Fibroblast of lung (primary cell): Measurements from ENCODE around the gene BAAT. TPM values are rescaled to one million over a fixed set of nuclear protein-coding genes. Genes with fewer than 3 reads are reported as not detected.

Experiments
- DNase-seq, 2 donors: peaks; one replicate each; pipeline versions ENCODE4 v3.0.0 to v3.0.0-alpha.2; 2010; ENCODE audit warnings: low read depth in 2 of 2
- H2AFZ ChIP-seq: 2 replicates; pipeline ENCODE4 v1.5.1; 2012; ENCODE audit warnings: low read length, control low read depth, inconsistent platforms
- H3K27ac ChIP-seq: 2 replicates; pipeline ENCODE4 v1.5.1; 2011; ENCODE audit warnings: low read length, control low read depth; ENCODE audit not compliant: insufficient read depth
- H3K27me3 ChIP-seq: 2 replicates; pipeline ENCODE4 v1.5.1; 2011; ENCODE audit warnings: mild to moderate bottlenecking, low read length; ENCODE audit not compliant: control insufficient read depth, insufficient read depth
- H3K36me3 ChIP-seq: 2 replicates; pipeline ENCODE4 v1.5.1; 2011; ENCODE audit warnings: low read length; ENCODE audit not compliant: control insufficient read depth, insufficient read depth
- H3K4me1 ChIP-seq: 2 replicates; pipeline ENCODE4 v1.5.1; 2011; ENCODE audit warnings: low read length; ENCODE audit not compliant: control insufficient read depth, insufficient read depth; ENCODE audit errors: extremely low read depth
- H3K4me2 ChIP-seq: 2 replicates; pipeline ENCODE4 v1.5.1; 2011; ENCODE audit warnings: low read length, control low read depth; ENCODE audit not compliant: insufficient read depth; ENCODE audit errors: extremely low read depth
- H3K4me3 ChIP-seq, 4 experiments: fragments of 200-600 bp in 1 of 4; sonication (generic) in 1 of 4; replicated peaks in 1 of 4; 2 replicates each; pipeline ENCODE4 v1.5.1; 2011 to 2016; ENCODE audit warnings: low read length in 4 of 4, low read depth in 3 of 4, mild to moderate bottlenecking in 3 of 4, control low read depth in 2 of 4, inconsistent platforms in 1 of 4, mixed read lengths in 1 of 4; ENCODE audit not compliant: insufficient read depth in 1 of 4; ENCODE audit errors: control extremely low read depth in 1 of 4
- H3K79me2 ChIP-seq: 2 replicates; pipeline ENCODE4 v1.5.1; 2012; ENCODE audit warnings: mild to moderate bottlenecking, low read length, inconsistent platforms; ENCODE audit not compliant: control insufficient read depth, insufficient read depth
- H3K9ac ChIP-seq: 2 replicates; pipeline ENCODE4 v1.5.1; 2011; ENCODE audit warnings: mild to moderate bottlenecking, low read length, control low read depth; ENCODE audit not compliant: insufficient read depth
- H3K9me3 ChIP-seq: 2 replicates; pipeline ENCODE4 v1.5.1; 2012; ENCODE audit warnings: low read depth, low read length; ENCODE audit not compliant: control insufficient read depth, insufficient read depth
- H4K20me1 ChIP-seq: 2 replicates; pipeline ENCODE4 v1.5.1; 2011; ENCODE audit warnings: low read length; ENCODE audit not compliant: control insufficient read depth, insufficient read depth; ENCODE audit errors: extremely low read depth
- EZH2 ChIP-seq: IDR thresholded peaks from 2 replicates; pipeline ENCODE4 v1.5.1; 2012; ENCODE audit warnings: low read length, control low read depth, mild to moderate bottlenecking; ENCODE audit errors: missing control alignments
- polyA plus RNA-seq, 2 donors: library from polyadenylated mRNA; depleted of rRNA in 1 of 2; stranded (reverse) in 1 of 2; unstranded in 1 of 2; fragments of >200 nt; gene quantifications; 2 replicates each; pipeline ENCODE4 v1.2.1, GENCODE V29; 2011 to 2012; ENCODE audit warnings: missing spikeins in 1 of 2
- total RNA-seq: library from RNA; depleted of rRNA; stranded (reverse); fragments of >200 nt; gene quantifications from 2 replicates; pipeline ENCODE4 v1.2.1, GENCODE V29; 2014
- TF ChIP-seq, protein P1 (sequence below), 2 donors: IDR thresholded peaks in 1 of 2; conservative IDR thresholded peaks in 1 of 2; 1 replicate in 1 of 2; 2 replicates in 1 of 2; pipeline ENCODE4 v1.5.1; 2011 to 2012; ENCODE audit warnings: low read length in 2 of 2, control low read depth in 1 of 2, inconsistent platforms in 1 of 2, low read depth in 1 of 2, mild to moderate bottlenecking in 1 of 2

BAAT gene
- total and polyA plus RNA-seq, 2 donors (not counting 1 experiment from before 2014, with no cell fraction given): 0.02 TPM; not detected in 1

DNA sequence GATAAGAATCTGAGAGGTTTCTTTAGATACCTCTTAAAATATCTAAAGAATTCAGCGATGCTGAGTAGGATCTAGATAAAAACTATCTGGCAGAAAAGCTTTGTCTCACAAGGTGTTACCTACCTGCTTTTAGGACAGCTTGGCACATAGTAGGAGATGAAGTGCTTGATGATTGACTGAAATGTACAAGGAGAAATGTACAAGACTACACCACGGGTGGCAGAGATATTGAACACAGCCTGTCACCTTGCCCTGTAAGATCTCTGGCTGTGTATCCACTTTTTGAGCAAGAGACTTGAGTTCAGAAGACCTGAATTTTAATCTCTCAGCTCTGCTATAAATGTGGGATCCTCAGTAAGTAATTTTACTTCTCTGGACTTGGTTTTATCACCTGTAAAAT, 35.1 kb upstream of the BAAT start:
- Histone ChIP-seq H3K36me3 (no peaks in the 10 kb centered on the region), H3K79me2 (no peaks in the 10 kb centered on the region), H3K27ac (no peak overlapping the region), H3K27me3 (no peaks in the 10 kb centered on the region), H3K4me2 (no peak overlapping the region), H3K4me1 (no peaks in the 10 kb centered on the region), H2AFZ (no peak overlapping the region), H3K4me3 (no peak overlapping the region), H4K20me1 (no peaks in the 10 kb centered on the region), H3K9me3 (no peaks in the 10 kb centered on the region), H3K9ac (no peak overlapping the region)
- DNase-seq: no peak
- TF ChIP-seq EZH2: no peak
- TF ChIP-seq, protein P1, sequence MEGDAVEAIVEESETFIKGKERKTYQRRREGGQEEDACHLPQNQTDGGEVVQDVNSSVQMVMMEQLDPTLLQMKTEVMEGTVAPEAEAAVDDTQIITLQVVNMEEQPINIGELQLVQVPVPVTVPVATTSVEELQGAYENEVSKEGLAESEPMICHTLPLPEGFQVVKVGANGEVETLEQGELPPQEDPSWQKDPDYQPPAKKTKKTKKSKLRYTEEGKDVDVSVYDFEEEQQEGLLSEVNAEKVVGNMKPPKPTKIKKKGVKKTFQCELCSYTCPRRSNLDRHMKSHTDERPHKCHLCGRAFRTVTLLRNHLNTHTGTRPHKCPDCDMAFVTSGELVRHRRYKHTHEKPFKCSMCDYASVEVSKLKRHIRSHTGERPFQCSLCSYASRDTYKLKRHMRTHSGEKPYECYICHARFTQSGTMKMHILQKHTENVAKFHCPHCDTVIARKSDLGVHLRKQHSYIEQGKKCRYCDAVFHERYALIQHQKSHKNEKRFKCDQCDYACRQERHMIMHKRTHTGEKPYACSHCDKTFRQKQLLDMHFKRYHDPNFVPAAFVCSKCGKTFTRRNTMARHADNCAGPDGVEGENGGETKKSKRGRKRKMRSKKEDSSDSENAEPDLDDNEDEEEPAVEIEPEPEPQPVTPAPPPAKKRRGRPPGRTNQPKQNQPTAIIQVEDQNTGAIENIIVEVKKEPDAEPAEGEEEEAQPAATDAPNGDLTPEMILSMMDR (conservative IDR thresholded peaks at IDR 0.05 in 1 of 2, IDR thresholded peaks at IDR 0.05 in 1 of 2; ENCODE audit: low read depth in 1 of 2, low read length in 2 of 2): no peak

DNA sequence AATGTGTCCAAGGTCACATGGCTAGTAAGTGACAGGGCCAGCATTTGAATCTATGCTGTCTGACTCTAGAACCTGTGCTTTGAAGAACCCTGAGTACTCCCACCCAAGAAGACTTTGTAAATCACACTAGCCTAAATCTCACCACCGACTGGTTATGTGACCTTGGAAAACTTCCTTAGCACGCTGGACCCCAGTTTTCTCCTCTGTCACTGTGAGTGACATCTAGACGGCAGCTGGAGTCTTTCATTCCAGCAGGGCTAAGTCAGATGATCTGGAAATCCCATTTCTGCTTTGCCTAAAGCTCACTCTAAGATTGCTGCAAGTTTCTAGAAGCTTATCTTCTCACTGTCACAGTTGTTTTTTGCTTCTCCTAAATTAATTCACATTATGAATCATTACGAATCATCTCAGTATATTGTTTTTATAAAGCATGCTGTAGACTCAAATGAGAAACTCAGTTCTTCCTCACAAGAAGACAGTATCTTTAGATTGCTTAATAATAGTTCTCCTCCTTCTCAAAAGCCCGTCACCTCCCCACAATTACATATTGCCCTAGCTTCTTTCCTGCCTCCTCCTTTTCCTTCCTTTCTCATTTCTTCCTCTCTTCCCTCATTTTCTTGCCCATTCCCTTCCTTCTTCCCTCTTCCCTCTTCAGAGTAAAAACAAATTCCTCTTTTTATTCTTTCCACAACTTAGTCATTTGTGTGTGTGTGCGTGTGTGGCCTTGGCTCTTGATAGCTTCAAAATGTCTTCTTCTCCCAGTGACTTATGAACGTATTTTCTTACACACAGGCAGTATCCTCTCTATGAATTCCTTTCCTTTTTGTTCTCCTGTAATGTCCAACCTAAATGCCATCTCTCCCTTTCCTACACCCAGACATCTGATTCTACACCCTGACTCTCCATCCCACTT, 34.0 kb upstream of the BAAT start:
- H3K9ac ChIP-seq: no peak overlapping the region
- H3K27me3 ChIP-seq: no peaks in the 10 kb centered on the region
- no peak overlapping the region for H3K27ac ChIP-seq
- DNase-seq: peak; percentile 37 to 40
- no peaks in the 10 kb centered on the region for H3K36me3 ChIP-seq
- no peak overlapping the region for H2AFZ ChIP-seq
- no peak overlapping the region for H3K4me3 ChIP-seq
- H3K9me3 ChIP-seq: no peaks in the 10 kb centered on the region
- H3K79me2 ChIP-seq: no peaks in the 10 kb centered on the region
- H3K4me1 ChIP-seq: no peaks in the 10 kb centered on the region
- no peaks in the 10 kb centered on the region for H4K20me1 ChIP-seq
- H3K4me2 ChIP-seq: no peak overlapping the region
- TF ChIP-seq EZH2: no peak
- TF ChIP-seq, protein P1 (conservative IDR thresholded peaks at IDR 0.05 in 1 of 2, IDR thresholded peaks at IDR 0.05 in 1 of 2; ENCODE audit: low read depth in 1 of 2, low read length in 2 of 2): no peak

DNA sequence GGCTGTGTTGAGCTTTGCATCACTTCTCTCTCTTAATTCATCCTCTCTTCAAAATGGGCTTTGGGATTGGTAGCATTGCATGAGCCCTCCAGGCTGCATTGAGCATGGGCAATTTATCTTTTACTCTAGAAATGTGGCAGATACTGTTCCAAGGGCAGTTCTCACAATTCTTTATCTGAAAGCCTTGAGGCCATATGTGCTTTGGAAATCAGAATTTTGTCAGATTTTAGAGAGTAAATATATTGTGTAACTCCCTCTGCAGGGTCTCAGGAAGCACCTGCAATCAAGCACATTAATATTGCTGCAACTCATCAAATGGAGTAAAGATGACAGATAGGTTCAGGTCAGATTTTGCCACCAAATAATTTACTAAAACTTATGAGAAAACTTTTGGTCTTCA, 33.2 kb upstream of the BAAT start:
- Histone ChIP-seq H3K9me3 (no peaks in the 10 kb centered on the region), H3K79me2 (no peaks in the 10 kb centered on the region), H3K4me1 (no peaks in the 10 kb centered on the region), H3K9ac (no peak overlapping the region), H2AFZ (no peak overlapping the region), H4K20me1 (no peaks in the 10 kb centered on the region), H3K4me3 (no peak overlapping the region), H3K36me3 (no peaks in the 10 kb centered on the region), H3K4me2 (no peak overlapping the region), H3K27me3 (no peaks in the 10 kb centered on the region), H3K27ac (no peak overlapping the region)
- DNase-seq: no peak
- TF ChIP-seq EZH2: no peak
- TF ChIP-seq, protein P1 (conservative IDR thresholded peaks at IDR 0.05 in 1 of 2, IDR thresholded peaks at IDR 0.05 in 1 of 2; ENCODE audit: low read depth in 1 of 2, low read length in 2 of 2): no peak
